GM13976 (cell line): ENCODE measurements around the gene FLAD1.

Source experiments
- DNase-seq: peaks from one replicate; pipeline ENCODE4 v3.0.0; 2012; ENCODE audit warnings: low spot score
- in situ Hi-C: fragments of 300-500 bp; cut with MboI; formaldehyde crosslinking; loops from one replicate; pipeline ENCODE4 v1.12.0; 2022; ENCODE audit warnings: low sequenced_read_pairs, mixed read lengths, inconsistent platforms; ENCODE audit not compliant: unreplicated experiment
- TF ChIP-seq, protein P1 (sequence below): IDR thresholded peaks from 2 replicates; pipeline ENCODE4 v1.5.1; 2012; ENCODE audit warnings: borderline replicate concordance, mild to moderate bottlenecking; ENCODE audit not compliant: insufficient read depth; ENCODE audit errors: extremely low read depth, missing control alignments, control extremely low read depth

FLAD1 gene

DNA sequence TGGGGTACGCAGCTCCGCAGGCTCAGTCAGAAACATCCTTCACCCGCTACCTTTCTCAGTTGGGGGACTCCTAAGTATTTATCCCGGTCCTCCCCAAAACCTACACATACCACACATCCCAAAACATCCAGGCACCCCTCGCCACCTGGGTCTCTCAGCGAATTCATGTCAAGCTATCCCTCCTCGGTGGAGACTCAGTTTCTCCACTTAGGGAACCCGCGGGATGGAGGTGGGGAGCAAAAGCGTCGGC is 18.2 kb downstream of the FLAD1 start:
- TF ChIP-seq, protein P1, sequence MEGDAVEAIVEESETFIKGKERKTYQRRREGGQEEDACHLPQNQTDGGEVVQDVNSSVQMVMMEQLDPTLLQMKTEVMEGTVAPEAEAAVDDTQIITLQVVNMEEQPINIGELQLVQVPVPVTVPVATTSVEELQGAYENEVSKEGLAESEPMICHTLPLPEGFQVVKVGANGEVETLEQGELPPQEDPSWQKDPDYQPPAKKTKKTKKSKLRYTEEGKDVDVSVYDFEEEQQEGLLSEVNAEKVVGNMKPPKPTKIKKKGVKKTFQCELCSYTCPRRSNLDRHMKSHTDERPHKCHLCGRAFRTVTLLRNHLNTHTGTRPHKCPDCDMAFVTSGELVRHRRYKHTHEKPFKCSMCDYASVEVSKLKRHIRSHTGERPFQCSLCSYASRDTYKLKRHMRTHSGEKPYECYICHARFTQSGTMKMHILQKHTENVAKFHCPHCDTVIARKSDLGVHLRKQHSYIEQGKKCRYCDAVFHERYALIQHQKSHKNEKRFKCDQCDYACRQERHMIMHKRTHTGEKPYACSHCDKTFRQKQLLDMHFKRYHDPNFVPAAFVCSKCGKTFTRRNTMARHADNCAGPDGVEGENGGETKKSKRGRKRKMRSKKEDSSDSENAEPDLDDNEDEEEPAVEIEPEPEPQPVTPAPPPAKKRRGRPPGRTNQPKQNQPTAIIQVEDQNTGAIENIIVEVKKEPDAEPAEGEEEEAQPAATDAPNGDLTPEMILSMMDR: no peak
- in situ Hi-C loops: no loop called here
- no peak for DNase-seq

DNA sequence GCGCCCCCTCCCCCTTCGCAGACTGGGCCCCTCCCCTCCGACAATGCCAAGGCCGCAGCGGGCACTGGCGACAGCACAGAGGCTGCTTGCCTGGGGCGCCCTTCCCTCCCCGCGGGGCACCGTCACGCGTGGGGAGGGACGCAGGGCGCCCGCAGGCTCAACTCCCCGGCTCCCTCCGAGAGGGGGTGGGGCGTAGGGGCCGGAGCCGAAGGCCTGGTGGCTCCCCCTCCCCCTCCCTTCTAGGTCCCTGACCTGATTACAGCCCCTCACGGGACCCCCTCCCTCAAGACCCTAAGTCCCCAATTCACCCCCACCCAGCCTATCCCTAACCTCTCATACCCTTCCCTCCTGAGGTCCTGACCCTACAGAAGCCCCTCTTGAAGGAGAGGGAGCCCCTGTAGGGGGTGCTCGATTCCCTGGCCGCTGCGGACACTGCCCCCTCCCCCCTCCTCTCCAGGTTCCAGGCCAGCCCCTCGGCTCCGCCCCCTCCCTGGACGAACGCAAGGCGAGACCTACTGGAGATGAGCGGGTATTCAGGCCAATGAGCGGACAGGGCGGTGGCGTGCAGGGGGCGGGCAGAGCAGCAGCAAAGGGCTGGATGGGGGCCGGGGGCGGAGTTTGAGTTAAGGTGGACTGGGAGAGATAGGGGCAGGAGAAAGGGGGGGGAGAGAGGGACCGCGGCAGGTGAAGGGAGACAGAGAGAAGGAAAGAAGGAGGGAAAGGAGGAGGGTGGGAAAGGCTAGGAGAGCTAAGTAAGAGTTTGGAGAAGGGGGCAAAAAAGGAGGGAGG is 18.7 kb downstream of the FLAD1 start:
- DNase-seq: peak; percentile 98
- TF ChIP-seq, protein P1: peak; percentile 37
- in situ Hi-C loops: no loop called here

DNA sequence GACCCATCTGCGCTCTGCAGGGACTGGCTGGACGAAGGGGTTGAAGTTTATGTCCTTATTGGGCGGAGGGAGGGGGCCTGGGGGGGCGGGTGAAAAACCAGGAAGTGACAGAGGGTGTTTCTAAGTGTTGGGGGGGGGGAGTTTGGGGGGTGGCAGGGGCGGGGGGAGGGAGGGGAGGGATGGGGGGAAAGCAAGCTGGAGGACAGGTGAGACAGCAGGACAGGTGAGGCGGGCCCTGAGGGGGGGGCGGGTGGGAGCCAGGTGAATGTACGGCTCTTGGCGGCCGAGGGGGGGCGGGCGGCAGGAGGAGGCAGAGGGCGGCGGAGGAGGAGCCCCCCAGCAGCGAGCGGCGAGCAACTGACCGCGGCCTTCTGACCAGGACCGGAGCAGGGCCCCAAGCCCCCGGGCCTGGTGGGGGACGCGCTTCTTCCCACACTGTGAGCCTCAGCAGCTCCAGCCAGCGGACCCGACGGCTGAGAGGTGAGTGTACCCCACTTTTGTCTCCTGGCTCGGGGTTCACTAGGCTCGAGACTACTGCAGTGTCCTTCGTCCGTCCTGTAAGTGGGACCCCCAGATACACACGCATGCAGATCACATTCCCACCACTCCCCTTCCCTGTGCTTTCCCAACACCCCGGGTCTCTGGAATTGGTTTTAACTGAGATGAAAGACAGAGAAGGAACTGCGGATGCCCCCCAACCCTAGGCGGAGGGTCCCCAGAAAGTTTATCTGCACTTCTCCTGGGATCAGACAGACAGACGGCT is 19.5 kb downstream of the FLAD1 start, which contains the start of gene ZBTB7B:
Gene ZBTB7B, plus strand, starts transcription at position 339 of the 763 bp plus-strand sequence. CDS start 11,859 bp downstream, outside the sequence.
- DNase-seq: peak; percentile 79
- TF ChIP-seq, protein P1: no peak
- in situ Hi-C loops: no loop called here

DNA sequence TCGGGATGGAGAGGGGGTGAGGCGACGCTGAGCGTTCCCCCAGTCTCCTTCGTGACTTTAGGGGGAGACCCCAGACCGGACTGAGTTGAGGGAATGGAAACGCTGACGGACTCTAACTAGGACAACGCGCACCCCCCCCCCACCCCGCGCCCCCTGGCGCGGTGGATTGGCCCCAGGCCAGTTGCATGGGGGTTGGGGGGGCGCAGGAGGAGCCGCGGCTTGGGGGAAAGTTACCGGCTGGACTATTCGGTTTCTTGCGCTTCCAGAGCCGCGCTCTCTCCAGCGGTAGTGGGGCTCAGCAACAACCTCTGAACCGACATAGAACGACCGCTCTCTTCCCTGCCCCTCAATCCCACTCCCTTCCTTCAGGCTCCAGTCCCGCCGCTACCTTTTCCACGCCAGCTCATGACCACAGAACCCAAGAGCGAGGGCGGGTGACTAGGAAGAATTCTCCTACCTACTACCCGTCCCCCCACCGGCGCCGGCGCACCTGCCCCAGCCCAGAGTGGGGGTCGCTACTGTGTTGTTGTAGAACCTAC is 20.2 kb downstream of the FLAD1 start:
- TF ChIP-seq, protein P1: no peak
- DNase-seq: no peak
- in situ Hi-C loops: no loop called here

DNA sequence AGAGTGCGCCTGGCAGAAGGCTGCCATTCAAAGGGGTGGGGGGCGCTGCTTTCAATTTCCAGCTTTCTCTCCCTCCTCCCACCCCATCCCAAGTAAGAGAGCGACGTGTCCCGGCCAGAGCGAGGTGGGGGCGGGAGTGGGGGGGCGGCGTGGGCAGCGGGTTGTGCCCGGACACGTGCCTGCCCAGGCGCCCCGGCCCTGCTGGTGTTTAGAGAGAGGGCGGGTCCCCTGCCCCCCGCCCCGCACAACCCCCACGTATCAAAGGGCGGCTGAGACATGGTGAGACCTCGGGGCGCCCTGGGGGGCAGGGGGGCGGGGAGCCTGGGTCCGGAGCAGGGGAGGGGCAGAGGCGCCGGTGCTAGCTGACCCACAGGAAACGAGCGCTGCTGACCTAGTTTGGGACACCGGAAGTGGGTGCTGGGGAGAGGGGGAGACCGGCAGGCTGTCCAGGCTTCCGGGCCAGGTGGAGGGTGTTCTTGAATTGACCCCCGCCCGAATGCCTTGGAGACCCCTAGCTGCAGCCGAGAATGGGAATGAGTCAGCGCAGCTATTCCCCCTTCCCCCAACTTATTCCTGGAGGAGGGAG is 20.7 kb downstream of the FLAD1 start:
- TF ChIP-seq, protein P1: no peak
- in situ Hi-C loops: no loop called here
- peak; percentile 71 for DNase-seq

DNA sequence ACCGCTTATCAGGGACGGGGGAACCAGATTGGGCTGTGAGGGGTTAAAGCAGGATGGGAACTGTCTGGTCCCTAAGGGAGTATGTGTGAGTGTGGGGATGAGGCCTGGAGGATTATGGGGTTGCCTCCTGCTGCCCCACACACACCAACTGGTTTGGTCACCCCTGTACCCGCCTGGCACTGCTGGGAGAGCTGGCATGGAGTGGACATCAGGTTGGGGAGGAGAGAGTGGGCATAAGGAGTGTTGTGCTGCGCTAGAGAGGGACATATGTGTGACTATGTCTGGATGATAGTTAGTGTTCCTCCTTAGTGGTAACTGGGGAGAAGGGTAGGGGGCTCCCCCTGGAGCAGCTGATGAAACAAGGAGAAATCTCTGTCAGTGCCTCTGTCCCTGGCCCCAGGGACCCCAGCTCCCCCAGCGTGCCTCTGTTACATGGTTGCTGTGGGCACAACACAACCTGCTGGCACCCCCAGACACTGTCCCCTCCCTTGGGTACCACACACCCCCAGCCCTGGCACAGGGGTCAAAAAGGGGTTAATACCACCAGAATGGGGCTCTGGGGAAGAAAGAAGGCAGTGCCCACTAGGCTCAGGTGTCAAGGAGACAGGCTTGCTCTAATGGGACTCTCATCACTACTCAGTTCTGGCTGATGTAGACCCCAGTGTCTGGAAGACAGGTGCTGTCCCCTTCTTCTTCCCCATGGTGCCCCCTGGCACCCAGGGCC is 21.4 kb downstream of the FLAD1 start:
- TF ChIP-seq, protein P1: no peak
- DNase-seq: no peak
- in situ Hi-C loops: no loop called here
